ENCODE results near the gene TMEM59L. TPM values are rescaled to one million over a fixed set of nuclear protein-coding genes. Genes with fewer than 3 reads are reported as not detected.

Gene TMEM59L
- total and polyA plus RNA-seq, 10 of the 15 experiments (the other 5 are each of a cell fraction or from before 2014, with no cell fraction given): 0.06 TPM; not detected in 9

DNA sequence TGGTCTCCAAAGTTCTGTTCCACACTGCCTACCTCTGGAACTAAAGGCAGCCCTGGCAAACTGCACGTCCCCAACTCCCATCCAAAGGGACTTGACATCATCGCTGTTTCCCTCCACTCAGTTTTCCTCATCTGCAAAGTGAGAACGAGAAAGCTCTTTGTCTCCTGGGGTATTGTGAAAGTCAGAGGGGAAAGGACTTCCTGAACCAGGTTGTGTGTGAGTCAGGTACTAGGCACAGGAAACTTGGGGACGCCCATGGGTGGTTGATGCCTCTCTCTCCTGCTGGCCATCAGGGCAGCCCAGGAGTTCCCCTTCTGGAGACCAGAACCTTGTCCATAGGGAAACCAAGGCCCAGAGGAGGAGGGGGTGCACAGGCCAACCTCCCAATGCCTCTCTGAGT is 10.8 kb upstream of the TMEM59L start:
- ChIA-PET SMC1A (ENCODE audit: uncharacterized antibody, unreplicated experiment) (no interaction called here), POLR2A (no interaction called here)

More for the DNA sequence above, 10.8 kb upstream of the TMEM59L start:
- CTCF ChIA-PET: interaction anchor here (0.6 kb wide), 1 partner anchor 14 kb away, joined by 4 read pairs; no protein-coding TSS in a partner anchor
- H3K4me1 ChIP-seq (ENCODE audit: control insufficient read depth, insufficient read depth, low read length): no peaks in the 10 kb centered on the region
- in situ Hi-C loops (cut with MboI) (no loop called here), intact Hi-C loops (cut with micrococcal nuclease; ENCODE audit: unreplicated experiment) (no loop called here)
- DNase-seq (ENCODE audit: low read depth, low spot score) (no peak), FAIRE-seq (no peak), ATAC-seq (no peak)
- no peaks in the 10 kb centered on the region; the same call in 1 of the 2 replicates for H4K20me1 ChIP-seq (ENCODE audit: control insufficient read depth, insufficient read depth)
- TF ChIP-seq, protein P1, sequence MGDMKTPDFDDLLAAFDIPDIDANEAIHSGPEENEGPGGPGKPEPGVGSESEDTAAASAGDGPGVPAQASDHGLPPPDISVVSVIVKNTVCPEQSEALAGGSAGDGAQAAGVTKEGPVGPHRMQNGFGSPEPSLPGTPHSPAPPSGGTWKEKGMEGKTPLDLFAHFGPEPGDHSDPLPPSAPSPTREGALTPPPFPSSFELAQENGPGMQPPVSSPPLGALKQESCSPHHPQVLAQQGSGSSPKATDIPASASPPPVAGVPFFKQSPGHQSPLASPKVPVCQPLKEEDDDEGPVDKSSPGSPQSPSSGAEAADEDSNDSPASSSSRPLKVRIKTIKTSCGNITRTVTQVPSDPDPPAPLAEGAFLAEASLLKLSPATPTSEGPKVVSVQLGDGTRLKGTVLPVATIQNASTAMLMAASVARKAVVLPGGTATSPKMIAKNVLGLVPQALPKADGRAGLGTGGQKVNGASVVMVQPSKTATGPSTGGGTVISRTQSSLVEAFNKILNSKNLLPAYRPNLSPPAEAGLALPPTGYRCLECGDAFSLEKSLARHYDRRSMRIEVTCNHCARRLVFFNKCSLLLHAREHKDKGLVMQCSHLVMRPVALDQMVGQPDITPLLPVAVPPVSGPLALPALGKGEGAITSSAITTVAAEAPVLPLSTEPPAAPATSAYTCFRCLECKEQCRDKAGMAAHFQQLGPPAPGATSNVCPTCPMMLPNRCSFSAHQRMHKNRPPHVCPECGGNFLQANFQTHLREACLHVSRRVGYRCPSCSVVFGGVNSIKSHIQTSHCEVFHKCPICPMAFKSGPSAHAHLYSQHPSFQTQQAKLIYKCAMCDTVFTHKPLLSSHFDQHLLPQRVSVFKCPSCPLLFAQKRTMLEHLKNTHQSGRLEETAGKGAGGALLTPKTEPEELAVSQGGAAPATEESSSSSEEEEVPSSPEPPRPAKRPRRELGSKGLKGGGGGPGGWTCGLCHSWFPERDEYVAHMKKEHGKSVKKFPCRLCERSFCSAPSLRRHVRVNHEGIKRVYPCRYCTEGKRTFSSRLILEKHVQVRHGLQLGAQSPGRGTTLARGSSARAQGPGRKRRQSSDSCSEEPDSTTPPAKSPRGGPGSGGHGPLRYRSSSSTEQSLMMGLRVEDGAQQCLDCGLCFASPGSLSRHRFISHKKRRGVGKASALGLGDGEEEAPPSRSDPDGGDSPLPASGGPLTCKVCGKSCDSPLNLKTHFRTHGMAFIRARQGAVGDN (IDR thresholded peaks at IDR 0.05): no peak
- TF ChIP-seq, protein P2, sequence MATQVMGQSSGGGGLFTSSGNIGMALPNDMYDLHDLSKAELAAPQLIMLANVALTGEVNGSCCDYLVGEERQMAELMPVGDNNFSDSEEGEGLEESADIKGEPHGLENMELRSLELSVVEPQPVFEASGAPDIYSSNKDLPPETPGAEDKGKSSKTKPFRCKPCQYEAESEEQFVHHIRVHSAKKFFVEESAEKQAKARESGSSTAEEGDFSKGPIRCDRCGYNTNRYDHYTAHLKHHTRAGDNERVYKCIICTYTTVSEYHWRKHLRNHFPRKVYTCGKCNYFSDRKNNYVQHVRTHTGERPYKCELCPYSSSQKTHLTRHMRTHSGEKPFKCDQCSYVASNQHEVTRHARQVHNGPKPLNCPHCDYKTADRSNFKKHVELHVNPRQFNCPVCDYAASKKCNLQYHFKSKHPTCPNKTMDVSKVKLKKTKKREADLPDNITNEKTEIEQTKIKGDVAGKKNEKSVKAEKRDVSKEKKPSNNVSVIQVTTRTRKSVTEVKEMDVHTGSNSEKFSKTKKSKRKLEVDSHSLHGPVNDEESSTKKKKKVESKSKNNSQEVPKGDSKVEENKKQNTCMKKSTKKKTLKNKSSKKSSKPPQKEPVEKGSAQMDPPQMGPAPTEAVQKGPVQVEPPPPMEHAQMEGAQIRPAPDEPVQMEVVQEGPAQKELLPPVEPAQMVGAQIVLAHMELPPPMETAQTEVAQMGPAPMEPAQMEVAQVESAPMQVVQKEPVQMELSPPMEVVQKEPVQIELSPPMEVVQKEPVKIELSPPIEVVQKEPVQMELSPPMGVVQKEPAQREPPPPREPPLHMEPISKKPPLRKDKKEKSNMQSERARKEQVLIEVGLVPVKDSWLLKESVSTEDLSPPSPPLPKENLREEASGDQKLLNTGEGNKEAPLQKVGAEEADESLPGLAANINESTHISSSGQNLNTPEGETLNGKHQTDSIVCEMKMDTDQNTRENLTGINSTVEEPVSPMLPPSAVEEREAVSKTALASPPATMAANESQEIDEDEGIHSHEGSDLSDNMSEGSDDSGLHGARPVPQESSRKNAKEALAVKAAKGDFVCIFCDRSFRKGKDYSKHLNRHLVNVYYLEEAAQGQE (IDR thresholded peaks at IDR 0.05; ENCODE audit: low read depth, low read length): no peak
- TF ChIP-seq SREBF1 (IDR thresholded peaks at IDR 0.05; ENCODE audit: low read length) (no peak), KLF5 (IDR thresholded peaks at IDR 0.05; ENCODE audit: partially characterized antibody) (no peak)
- no peak overlapping the region for H3K9ac ChIP-seq (ENCODE audit: control insufficient read depth, insufficient read depth, low read length)
- H3K79me2 ChIP-seq (ENCODE audit: control insufficient read depth, insufficient read depth, low read length): no peaks in the 10 kb centered on the region
- peaks cover 8 to 10% of the 10 kb centered on the region in 2 experiments for H3K27me3 ChIP-seq (replicated peaks in 1 of 2; ENCODE audit: control insufficient read depth in 2 of 2, insufficient read depth in 2 of 2, low read length in 1 of 2)
- H3K4me3 ChIP-seq: no peak overlapping the region
- no TSS peak for BruUV-seq (replicated peaks)
- no peak overlapping the region for H2AFZ ChIP-seq (ENCODE audit: control insufficient read depth, low read depth, low read length)
- H3K36me3 ChIP-seq (ENCODE audit: control insufficient read depth in 2 of 2, insufficient read depth in 2 of 2, low read length in 1 of 2): no peaks in the 10 kb centered on the region
- no peak overlapping the region for H3K4me2 ChIP-seq (ENCODE audit: control insufficient read depth, insufficient read depth)
- 49% methylated on average over 4 of the region's 4 CpGs for WGBS (ENCODE audit: insufficient coverage, insufficient replicate concordance, low lambda C conversion rate, missing lambda C conversion rate)
- RAD21 ChIA-PET (ENCODE audit: unreplicated experiment): no interaction called here
- no peak overlapping the region for H3K27ac ChIP-seq (ENCODE audit: control insufficient read depth, insufficient read depth)
- no peaks in the 10 kb centered on the region for H3K9me3 ChIP-seq (replicated peaks; ENCODE audit: control insufficient read depth, insufficient read depth, low read length)
